ENCODE measurements around the gene CDH23.

DNA sequence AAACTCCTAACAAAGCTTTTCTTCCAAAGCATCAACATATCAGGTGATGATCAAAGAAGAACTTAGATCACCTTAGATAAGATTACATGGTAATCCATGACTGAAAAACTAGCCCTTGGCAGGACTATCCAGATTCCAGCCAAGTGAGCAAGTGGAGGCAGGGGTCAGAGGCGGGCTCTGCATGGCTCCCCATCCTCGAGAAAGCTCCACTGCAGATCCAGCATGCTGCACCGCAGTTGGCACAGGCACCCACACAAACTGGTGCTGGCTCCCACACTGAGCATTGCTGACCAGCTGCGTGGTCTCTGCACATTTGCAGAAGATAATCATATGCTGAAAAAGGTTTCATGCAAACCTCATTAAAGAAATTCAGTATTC lies 444.2 kb downstream of the CDH23 start:
- TF ChIP-seq, protein P1, sequence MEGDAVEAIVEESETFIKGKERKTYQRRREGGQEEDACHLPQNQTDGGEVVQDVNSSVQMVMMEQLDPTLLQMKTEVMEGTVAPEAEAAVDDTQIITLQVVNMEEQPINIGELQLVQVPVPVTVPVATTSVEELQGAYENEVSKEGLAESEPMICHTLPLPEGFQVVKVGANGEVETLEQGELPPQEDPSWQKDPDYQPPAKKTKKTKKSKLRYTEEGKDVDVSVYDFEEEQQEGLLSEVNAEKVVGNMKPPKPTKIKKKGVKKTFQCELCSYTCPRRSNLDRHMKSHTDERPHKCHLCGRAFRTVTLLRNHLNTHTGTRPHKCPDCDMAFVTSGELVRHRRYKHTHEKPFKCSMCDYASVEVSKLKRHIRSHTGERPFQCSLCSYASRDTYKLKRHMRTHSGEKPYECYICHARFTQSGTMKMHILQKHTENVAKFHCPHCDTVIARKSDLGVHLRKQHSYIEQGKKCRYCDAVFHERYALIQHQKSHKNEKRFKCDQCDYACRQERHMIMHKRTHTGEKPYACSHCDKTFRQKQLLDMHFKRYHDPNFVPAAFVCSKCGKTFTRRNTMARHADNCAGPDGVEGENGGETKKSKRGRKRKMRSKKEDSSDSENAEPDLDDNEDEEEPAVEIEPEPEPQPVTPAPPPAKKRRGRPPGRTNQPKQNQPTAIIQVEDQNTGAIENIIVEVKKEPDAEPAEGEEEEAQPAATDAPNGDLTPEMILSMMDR (IDR thresholded peaks at IDR 0.05), result no peak
- TF ChIP-seq ZNF512 (CRISPR knock-in tag; IDR thresholded peaks at IDR 0.05; ENCODE audit: borderline replicate concordance) (no peak), ZNF121 (CRISPR knock-in tag; IDR thresholded peaks at IDR 0.05) (no peak), SP1 (CRISPR knock-in tag; conservative IDR thresholded peaks at IDR 0.05) (no peak), SMAD3 (CRISPR knock-in tag; IDR thresholded peaks at IDR 0.05; ENCODE audit: borderline replicate concordance) (no peak), JAZF1 (CRISPR knock-in tag; IDR thresholded peaks at IDR 0.05) (no peak)
- TF ChIP-seq, protein P2, sequence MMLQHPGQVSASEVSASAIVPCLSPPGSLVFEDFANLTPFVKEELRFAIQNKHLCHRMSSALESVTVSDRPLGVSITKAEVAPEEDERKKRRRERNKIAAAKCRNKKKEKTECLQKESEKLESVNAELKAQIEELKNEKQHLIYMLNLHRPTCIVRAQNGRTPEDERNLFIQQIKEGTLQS (CRISPR knock-in tag; conservative IDR thresholded peaks at IDR 0.05), result no peak
- TF ChIP-seq, protein P3, sequence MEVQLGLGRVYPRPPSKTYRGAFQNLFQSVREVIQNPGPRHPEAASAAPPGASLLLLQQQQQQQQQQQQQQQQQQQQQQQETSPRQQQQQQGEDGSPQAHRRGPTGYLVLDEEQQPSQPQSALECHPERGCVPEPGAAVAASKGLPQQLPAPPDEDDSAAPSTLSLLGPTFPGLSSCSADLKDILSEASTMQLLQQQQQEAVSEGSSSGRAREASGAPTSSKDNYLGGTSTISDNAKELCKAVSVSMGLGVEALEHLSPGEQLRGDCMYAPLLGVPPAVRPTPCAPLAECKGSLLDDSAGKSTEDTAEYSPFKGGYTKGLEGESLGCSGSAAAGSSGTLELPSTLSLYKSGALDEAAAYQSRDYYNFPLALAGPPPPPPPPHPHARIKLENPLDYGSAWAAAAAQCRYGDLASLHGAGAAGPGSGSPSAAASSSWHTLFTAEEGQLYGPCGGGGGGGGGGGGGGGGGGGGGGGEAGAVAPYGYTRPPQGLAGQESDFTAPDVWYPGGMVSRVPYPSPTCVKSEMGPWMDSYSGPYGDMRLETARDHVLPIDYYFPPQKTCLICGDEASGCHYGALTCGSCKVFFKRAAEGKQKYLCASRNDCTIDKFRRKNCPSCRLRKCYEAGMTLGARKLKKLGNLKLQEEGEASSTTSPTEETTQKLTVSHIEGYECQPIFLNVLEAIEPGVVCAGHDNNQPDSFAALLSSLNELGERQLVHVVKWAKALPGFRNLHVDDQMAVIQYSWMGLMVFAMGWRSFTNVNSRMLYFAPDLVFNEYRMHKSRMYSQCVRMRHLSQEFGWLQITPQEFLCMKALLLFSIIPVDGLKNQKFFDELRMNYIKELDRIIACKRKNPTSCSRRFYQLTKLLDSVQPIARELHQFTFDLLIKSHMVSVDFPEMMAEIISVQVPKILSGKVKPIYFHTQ (CRISPR knock-in tag; IDR thresholded peaks at IDR 0.05), result no peak

Measured in WTC11 (cell line).